GM19099 (cell line): Measurements from ENCODE around the gene SYP.

Source experiments
- POLR2A ChIP-seq: IDR thresholded peaks from 3 replicates; pipeline ENCODE4 v1.6.1; 2011; ENCODE audit warnings: low read depth; ENCODE audit not compliant: insufficient read length; ENCODE audit errors: extremely low read depth

SYP gene

DNA sequence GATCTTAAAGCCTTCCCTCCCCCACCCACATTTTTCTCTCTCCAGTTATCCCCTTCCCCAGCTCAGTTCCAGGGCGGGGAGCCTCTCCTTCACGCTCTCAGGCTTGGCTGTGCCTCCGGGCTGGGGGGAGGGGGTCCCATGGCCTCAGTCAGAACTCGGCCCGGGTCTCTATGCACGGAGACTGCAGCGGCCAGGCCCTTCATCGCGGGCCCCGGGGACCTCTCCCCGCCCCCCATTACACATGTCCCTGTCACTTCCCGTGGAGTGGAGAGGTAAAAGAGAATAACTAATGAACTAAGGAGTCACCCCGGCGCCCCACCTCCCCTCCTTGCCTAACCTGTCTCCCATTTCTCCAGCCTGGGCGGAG is 13.0 kb downstream of the SYP start:
- TF ChIP-seq POLR2A, result no peak

- TF ChIP-seq POLR2A, result peak; percentile 69
Measured at GRCh38 chrX:49186125-49187027, 13.6 kb downstream of the SYP start, which contains the start of gene PRICKLE3. TSS of gene PRICKLE3 (minus strand) at chrX:49186373. CDS start at chrX:49186297, 76 bp downstream.

DNA sequence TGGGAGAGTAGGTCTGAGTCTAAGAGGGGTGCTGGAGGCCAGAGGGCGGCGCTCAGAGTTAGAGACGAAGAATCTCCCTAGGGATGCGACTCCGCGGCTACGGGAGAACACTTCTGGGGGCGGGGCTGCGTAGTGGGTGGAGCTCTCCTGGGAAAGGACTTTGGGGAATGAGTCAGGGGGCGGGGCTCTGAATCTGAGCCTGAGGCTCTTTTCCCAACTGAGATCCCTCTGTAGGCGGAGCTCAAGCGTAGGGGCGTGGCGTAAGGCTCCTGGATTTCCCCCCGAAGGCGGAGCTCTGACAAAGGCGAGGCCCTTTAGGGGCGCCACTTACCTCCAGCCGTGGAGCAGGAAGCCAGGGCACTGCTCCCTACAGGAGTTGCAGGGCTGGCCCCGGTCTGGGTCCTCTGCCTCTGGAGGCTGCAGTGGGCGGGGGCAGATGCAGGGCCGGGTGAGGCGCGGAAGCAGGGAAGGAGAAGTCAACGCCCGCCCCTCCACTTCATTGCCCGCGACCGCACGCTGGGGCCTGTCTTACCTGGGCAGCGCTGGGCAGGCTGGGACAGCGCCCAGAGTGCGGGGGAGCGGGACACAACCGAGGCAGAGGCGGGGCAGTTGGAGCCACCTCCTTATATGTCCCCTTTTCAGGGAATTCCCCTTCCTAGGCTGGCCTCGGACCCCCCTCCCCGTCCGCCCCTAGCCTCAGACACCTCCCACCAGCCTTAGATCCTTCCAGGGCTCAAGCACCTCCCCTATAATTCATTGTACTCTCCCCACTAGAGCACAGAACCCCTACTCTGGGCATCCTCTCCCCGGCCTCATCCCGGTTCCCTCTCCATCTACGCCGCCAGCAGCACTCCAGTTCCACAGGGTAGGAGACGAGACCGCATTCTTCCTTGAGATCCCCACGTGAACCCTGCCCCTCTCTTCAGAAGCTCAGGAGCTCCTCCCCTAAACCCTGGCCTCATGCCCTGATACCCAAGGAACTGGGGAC is 15.4 kb downstream of the SYP start:
- peak; percentile 23 for TF ChIP-seq POLR2A

GRCh38 chrX:49183701-49184281 is 16.2 kb downstream of the SYP start:
- no peak for TF ChIP-seq POLR2A

GRCh38 chrX:49179358-49179757 is 20.6 kb downstream of the SYP start:
- TF ChIP-seq POLR2A, result no peak

DNA sequence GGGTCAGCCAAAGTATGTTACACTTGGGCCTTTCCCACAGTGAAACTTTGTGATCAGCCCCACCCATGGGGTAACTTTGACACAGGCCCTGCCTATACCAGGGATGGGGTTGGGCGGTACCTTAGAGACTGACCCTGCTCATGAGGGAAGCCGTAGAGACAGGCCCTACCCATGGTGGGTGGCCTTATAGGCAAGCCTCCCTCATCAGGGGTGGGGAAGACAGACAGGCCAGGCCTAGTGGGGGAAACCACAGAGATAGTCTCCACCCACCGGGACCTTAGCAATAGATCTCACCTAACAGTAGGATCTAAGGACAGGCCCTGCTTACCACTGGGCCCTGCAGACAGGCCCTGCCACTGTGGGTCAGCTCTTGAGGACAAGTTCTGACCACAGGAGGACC is 21.5 kb downstream of the SYP start:
- TF ChIP-seq POLR2A, result no peak

DNA sequence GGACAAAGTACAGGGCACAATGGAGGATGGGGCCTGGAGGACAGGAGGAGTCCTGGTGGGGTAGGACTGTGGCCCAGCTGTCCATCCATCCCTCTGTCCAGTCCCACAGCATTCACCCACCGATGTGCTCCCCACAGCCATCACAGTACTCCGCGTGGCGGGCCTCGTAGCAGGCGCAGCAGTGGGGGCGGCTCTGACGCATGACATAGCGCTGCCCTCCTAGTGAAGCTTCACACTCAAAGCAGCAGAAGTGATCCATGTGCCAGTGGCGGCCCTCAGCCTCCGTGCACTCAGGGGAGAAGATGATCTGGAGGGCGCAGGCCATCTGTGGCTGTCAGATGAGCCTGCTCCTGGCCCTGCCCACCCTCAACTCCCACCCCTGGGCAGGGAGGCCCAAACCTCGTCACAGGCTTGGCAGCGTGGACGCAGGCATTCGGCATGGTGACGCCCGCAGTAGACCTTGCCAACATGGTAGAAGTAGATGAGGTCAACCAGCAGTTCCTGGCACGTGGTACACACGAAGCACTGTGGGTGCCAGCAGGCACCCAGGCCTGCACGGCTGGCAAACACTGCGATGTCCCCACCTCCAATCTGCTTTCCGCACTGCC is 22.0 kb downstream of the SYP start:
- no peak for TF ChIP-seq POLR2A

GRCh38 chrX:49177338-49177833 is 22.6 kb downstream of the SYP start:
- TF ChIP-seq POLR2A, result no peak

DNA sequence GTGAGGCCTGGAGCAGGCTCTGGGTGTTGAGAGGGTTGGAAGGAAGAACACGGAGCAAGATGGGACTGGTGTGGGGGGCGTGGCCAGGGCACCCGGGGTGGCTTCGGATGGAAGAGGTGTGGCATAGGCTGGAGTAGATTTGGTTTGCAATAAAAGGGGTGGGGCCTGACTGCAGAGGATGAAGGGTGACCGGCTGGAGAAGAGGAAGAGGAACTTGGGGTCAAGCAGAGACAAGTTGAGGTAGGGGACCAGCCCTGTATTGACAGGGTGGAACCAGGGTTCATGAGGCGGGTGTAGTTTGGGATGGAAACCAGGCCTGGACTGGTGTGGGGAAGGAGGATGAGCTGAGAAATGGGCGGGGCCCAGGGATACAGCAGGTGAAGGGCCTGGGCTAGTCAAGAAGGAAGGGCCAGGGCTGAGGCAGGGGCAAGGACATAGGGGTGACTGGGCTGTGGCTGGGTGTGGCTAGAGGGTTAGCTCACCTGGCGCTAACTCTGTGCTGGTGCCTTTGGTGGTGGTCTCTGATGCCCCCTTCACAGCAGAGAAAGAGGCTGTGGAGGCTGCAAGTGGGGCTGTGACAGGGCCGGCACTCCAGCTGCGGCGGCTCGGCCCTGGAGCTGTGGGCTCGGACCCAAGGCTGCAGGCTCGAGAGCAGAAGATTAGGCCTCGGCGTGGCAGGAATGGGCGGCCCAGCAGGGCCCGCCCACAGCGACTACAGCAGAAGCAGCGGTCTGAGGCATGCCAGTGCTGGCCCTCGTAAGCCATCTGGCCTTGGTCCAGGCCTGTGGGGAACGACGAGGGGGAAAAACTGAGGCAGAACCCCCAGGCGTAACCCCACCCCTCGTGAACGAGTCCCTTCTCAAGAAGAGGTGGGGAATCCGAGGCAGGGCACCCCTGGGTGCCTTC is 23.3 kb downstream of the SYP start:
- no peak for TF ChIP-seq POLR2A

- no peak for TF ChIP-seq POLR2A
Measured at GRCh38 chrX:49175435-49176274, 24.3 kb downstream of the SYP start.

DNA sequence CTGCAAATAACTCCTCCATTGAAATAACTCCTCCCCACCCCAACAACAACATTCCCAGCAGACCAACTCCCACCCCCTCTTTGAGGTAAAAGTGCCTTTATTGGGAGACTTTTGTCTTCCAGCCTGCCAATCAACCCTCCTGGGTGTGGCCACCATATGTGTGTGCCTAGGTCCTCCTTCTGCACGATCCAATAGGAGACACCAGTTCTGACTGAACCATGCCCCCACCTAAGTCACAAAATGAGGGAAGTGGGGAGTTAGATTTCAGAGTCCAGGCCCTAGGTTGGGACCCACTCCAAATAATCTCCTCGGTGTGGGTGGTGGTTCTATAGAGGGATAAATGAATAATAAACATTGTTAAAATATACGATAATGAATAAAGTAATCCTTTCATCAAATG is 25.3 kb downstream of the SYP start:
- no peak for TF ChIP-seq POLR2A

GRCh38 chrX:49172280-49172780 is 27.7 kb downstream of the SYP start:
- TF ChIP-seq POLR2A, result no peak
